BJ (cell line): ENCODE data around the gene IFT22. TPM values are rescaled to one million over a fixed set of nuclear protein-coding genes. Genes with fewer than 3 reads are reported as not detected.
"Not testable (repeated sequence)": the region's sequence is repeated elsewhere in the genome, so short reads cannot be mapped to it uniquely, and the experiment has no call there.

Experiments used
- CTCF ChIA-PET: fragments of 350-600 bp; formaldehyde crosslinking; extraction: SDS; loops from one replicate; lab custom pipeline; 2021; ENCODE audit warnings: antibody characterized with exemption, inconsistent platforms; lab: Yijun Ruan, JAX
- POLR2A ChIA-PET: fragments of 300-600 bp; sonication (Branson Sonifier 250); formaldehyde crosslinking; extraction: SDS; loops from one replicate; lab custom pipeline; 2021; ENCODE audit warnings: antibody characterized with exemption; lab: Charles Lee
- DNase-seq: peaks from one replicate; pipeline ENCODE4 v3.0.0-alpha.2; 2011; ENCODE audit warnings: low read depth
- H3K27me3 ChIP-seq: 2 replicates; pipeline ENCODE4 v1.6.0; 2011; ENCODE audit warnings: low read length; ENCODE audit not compliant: control insufficient read depth, insufficient read depth
- H3K36me3 ChIP-seq: 2 replicates; pipeline ENCODE4 v1.5.1; 2011; ENCODE audit warnings: low read length; ENCODE audit not compliant: control insufficient read depth, insufficient read depth
- H3K4me3 ChIP-seq: 2 replicates; pipeline ENCODE4 v1.5.1; 2011; ENCODE audit warnings: low read depth, mild to moderate bottlenecking, control low read depth, low read length
- polyA plus RNA-seq: library from polyadenylated mRNA; depleted of rRNA; stranded (reverse); fragments of >200 nt; gene quantifications from 2 replicates; pipeline ENCODE4 v1.2.3, GENCODE V29; 2011
- TF ChIP-seq, protein P1 (sequence below): IDR thresholded peaks from 2 replicates; pipeline ENCODE4 v1.5.1; 2011; ENCODE audit warnings: low read depth, mild to moderate bottlenecking, control low read depth, inconsistent platforms, low read length, moderate library complexity; ENCODE audit not compliant: insufficient read depth

IFT22 gene
- polyA plus RNA-seq, 1 experiment: 59.0 TPM

DNA sequence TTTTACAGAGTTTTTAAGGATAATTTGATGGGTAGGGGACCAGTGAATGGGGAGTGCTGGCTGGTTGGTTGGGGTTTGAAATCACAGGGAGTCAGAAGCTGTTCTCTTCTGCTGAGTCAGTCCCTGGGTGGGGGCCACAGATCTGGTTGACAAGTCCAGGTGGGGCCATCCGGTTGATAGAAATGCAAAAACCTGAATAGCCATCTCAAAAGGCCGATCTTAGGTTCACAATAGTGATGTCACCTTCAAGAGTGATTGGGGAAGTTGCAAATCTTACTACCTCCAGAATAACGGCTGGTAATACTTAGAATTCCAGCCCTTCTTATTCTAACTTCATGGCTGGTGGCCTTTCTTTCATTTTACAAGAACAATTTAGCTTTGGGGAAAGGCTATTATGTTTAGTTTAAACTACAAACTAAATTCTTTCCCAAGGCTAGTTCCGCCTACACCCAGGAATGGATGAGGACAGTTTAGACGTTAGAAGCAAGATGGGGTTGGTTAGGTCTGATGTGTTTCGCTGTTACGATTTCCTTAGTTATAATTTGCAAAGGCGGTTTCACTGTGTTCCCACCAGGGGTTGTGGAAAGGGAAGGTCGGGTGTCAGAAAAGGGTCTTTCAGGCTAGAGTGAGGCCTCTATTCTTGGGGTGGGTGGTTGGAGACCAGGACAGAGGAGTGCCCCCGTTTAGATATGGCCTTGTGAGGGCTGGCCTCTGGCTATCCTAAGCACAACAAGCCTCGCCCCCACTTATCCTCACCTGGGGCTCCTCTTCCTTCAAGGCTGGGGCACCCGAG is 27.4 kb downstream of the IFT22 start:
- ChIA-PET POLR2A (no interaction called here), CTCF (interaction anchor here (0.7 to 5.8 kb wide), 3 partner anchors 11 to 449 kb away, joined by 3 to 27 read pairs (median 3); no protein-coding TSS in a partner anchor)
- H3K36me3 ChIP-seq: no peaks in the 10 kb centered on the region
- no peak for DNase-seq
- no peak overlapping the region for H3K4me3 ChIP-seq
- TF ChIP-seq, protein P1, sequence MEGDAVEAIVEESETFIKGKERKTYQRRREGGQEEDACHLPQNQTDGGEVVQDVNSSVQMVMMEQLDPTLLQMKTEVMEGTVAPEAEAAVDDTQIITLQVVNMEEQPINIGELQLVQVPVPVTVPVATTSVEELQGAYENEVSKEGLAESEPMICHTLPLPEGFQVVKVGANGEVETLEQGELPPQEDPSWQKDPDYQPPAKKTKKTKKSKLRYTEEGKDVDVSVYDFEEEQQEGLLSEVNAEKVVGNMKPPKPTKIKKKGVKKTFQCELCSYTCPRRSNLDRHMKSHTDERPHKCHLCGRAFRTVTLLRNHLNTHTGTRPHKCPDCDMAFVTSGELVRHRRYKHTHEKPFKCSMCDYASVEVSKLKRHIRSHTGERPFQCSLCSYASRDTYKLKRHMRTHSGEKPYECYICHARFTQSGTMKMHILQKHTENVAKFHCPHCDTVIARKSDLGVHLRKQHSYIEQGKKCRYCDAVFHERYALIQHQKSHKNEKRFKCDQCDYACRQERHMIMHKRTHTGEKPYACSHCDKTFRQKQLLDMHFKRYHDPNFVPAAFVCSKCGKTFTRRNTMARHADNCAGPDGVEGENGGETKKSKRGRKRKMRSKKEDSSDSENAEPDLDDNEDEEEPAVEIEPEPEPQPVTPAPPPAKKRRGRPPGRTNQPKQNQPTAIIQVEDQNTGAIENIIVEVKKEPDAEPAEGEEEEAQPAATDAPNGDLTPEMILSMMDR: no peak
- peaks cover 20% of the 10 kb centered on the region for H3K27me3 ChIP-seq

DNA sequence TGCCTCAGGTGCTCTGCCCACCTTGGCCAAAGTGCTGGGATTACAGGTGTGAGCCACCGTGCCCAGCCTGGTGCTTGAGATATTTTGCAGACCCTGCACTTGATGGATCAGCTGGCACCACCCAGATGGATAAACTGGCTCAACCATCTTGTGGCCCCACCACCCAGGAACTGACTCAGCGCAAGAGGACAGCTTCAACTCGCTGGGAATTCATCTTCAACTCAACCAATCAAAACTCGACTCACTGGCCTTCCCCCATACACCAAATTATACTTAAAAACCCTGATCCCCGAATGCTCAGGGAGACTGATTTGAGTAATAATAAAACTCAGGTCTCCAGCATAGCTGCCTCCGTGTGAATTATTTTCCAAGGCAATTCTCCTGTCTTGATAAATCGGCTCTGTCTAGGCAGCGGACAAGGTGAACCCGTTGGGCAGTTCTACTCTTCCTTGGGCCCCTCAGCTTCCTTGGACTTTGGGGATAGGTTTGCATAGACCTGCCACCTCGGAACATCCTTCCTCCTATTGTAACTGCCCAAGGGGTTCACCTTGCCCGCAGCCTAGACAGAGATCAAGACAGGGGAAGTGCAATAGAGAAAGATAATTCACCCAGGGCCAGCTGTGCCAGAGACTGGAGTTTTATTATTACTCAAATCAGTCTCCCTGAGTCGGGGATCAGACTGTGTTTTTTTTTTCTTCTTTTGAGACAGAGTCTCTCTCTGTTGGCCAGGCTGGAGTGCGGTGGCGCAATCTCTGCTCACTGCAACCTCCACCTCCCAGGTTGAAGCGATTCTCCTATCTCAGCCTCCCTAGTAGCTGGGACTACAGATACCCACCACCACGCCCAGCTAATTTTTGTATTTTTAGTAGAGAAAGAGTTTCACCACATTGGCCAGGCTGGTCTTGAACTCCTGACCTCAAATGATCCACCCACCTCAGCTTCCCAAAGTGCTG is 28.3 kb downstream of the IFT22 start:
- CTCF ChIA-PET: interaction anchor here (0.6 to 5.8 kb wide), 8 partner anchors 8 to 152 kb away, joined by 3 to 27 read pairs (median 4); no protein-coding TSS in a partner anchor
- DNase-seq, H3K4me3 ChIP-seq, POLR2A ChIA-PET, H3K36me3 ChIP-seq: not testable (repeated sequence)
- peaks cover 20% of the 10 kb centered on the region for H3K27me3 ChIP-seq

DNA sequence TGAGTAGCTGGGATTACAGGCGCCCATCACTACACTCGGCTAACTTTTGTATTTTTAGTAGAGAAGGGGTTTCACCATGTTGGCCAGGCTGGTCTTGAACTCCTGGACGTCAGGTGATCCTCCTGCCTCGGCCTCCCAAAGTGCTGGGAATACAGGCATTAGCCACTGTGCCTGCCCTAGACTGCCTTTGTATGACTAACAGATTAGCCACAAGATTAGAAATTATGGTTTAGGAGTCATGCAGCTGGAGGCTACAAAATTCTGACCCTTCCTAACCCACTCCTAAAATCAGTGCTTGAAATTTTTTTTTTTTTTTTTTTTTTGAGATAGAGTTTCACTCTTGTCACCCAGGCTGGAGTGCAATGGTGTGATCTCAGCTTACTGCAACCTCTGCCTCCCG is 29.0 kb downstream of the IFT22 start:
- DNase-seq, POLR2A ChIA-PET, H3K4me3 ChIP-seq, H3K36me3 ChIP-seq: not testable (repeated sequence)
- peaks cover 17% of the 10 kb centered on the region; the same call in 1 of the 2 replicates for H3K27me3 ChIP-seq
- CTCF ChIA-PET: interaction anchor here (0.6 to 2.6 kb wide), 9 partner anchors 9 to 152 kb away, joined by 3 to 7 read pairs (median 4); no protein-coding TSS in a partner anchor

DNA sequence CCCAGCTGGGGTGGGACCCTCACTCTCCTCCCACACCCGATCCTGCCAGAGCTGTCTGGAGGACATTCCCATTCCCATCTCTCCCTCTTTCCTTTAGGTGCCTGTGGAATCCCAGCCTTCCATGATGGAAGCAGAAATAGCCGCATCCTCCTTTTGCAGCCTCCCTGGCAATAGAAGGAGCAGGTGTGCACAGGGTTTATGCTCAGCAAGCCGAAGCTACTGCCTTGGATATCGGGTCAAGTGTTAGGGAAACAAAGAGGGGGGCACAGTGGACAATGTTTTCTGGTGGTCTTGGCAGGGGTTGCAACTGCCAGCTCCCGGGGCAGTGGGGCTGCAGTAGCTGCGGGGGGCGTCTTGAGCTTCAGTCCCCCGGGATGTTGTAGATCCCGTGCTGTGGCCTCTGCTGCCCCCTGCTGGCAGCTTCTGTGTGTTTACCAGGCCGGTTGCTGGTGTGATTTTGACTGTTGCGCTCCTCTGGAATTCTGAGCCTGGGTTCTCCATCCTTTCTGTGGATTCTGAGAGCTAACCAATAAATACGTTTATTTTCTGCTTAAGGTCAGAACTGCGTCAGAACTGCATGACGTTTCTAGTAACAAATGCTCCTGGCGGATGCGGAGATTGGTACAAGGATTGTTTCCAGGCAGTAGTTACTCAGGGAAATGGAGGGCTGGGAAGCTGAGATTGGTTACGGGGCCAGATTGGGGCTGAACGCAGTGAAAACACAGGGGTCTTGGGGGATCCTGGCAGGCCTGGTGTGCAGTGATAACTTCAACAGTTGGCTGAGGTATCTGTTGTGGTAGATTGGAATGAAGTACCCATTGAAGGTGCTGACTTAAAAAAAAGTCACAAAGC is 31.2 kb downstream of the IFT22 start:
- POLR2A ChIA-PET, DNase-seq, H3K4me3 ChIP-seq, H3K36me3 ChIP-seq: not testable (repeated sequence)
- TF ChIP-seq, protein P1: peak; percentile 68
- CTCF ChIA-PET: interaction anchor here (0.6 to 2.6 kb wide), 27 partner anchors 8 to 238 kb away, joined by 3 to 12 read pairs (median 4); partner anchors contain the start of genes FIS1, IFT22, PLOD3 and ZNHIT1
- peaks cover 17% of the 10 kb centered on the region; the same call in 1 of the 2 replicates for H3K27me3 ChIP-seq

DNA sequence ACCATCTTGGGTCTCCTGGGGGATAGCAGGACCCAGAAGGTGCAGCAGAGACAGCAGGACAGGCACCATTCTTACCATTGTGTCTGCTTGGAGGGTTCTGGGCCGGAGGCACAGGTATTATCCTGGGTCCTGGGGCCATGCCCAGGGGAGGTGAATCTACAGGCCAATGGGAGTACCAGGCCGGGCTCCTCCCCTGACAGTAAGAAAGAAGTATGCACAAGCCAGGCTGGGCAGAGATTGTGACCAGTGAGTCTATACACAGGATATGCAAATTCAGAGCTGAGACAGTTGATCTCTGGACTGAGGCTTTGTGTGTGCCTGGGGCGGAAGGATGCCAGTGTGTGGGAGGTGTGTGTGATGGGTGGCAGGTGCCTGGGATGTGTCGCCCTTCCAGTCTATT is 31.9 kb downstream of the IFT22 start:
- POLR2A ChIA-PET, H3K36me3 ChIP-seq, DNase-seq, H3K4me3 ChIP-seq: not testable (repeated sequence)
- H3K27me3 ChIP-seq: peaks cover 17% of the 10 kb centered on the region; the same call in 1 of the 2 replicates
- CTCF ChIA-PET: interaction anchor here (0.6 to 2.6 kb wide), 12 partner anchors 7 to 239 kb away, joined by 3 to 12 read pairs (median 4); partner anchors contain the start of gene FIS1

DNA sequence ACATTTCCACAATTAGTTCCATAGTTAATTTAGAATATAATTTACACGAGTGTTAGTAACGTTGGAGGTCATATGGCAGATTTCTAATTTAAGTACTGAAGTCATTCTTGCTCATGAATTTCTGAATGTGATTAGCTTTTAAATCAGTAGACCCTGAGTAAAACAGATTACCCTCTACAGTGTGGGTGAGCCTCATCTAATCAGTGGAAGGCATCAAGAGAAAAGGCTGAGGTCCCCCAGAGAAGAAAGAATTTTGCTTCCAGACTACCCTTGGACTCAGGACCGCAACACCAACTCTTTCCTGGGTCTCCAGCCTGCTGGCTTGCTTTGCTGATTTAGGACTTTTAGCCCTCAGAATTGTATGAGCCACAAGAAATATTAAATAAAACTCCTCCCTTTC is 33.2 kb downstream of the IFT22 start:
- POLR2A ChIA-PET: no interaction called here
- no peak for DNase-seq
- H3K36me3 ChIP-seq: no peaks in the 10 kb centered on the region
- TF ChIP-seq, protein P1: no peak
- peaks cover 14% of the 10 kb centered on the region; the same call in 1 of the 2 replicates for H3K27me3 ChIP-seq
- no peak overlapping the region for H3K4me3 ChIP-seq
- CTCF ChIA-PET: no interaction called here
